ENCODE data around the gene SOWAHB. TPM values are rescaled to one million over a fixed set of nuclear protein-coding genes. Genes with fewer than 3 reads are reported as not detected.

Gene SOWAHB
- total and polyA plus RNA-seq, 4 donors, result 1.0 to 1.5 (median 1.1) TPM

GRCh38 chr4:76926841-76927240 is 28.9 kb upstream of the SOWAHB start:
- Histone ChIP-seq H3K27me3 (ENCODE audit: control insufficient read depth, insufficient read depth, low read length) (no peaks in the 10 kb centered on the region), H3K4me3 (ENCODE audit: low read depth, low read length) (no peak overlapping the region), H3K27ac (ENCODE audit: low read depth, low read length) (no peak overlapping the region), H3K36me3 (ENCODE audit: control insufficient read depth, insufficient read depth, low read length) (no peaks in the 10 kb centered on the region), H3K9me3 (ENCODE audit: control insufficient read depth, insufficient read depth, low read length) (no peaks in the 10 kb centered on the region), H3K4me1 (ENCODE audit: control insufficient read depth, insufficient read depth, low read length) (no peaks in the 10 kb centered on the region)
- DNase-seq (ENCODE audit: low read depth in 4 of 6, low spot score in 6 of 6), result no peak
- 92% methylated on average over 6 of the region's 6 CpGs for WGBS (ENCODE audit: insufficient coverage)

- no peaks in the 10 kb centered on the region for H3K9me3 ChIP-seq (ENCODE audit: control insufficient read depth, insufficient read depth, low read length)
- H3K4me1 ChIP-seq (ENCODE audit: control insufficient read depth, insufficient read depth, low read length), result no peaks in the 10 kb centered on the region
- H3K4me3 ChIP-seq (ENCODE audit: low read depth, low read length), result no peak overlapping the region
- 90% methylated on average over 2 of the region's 5 CpGs for WGBS (ENCODE audit: insufficient coverage)
- no peaks in the 10 kb centered on the region for H3K27me3 ChIP-seq (ENCODE audit: control insufficient read depth, insufficient read depth, low read length)
- H3K36me3 ChIP-seq (ENCODE audit: control insufficient read depth, insufficient read depth, low read length), result no peaks in the 10 kb centered on the region
- H3K27ac ChIP-seq (ENCODE audit: low read depth, low read length), result no peak overlapping the region
- DNase-seq (ENCODE audit: low read depth in 4 of 6, low spot score in 6 of 6), result no peak
Measured at GRCh38 chr4:76923619-76924357, 25.8 kb upstream of the SOWAHB start.

GRCh38 chr4:76920715-76921114 is 22.8 kb upstream of the SOWAHB start:
- Histone ChIP-seq H3K4me3 (ENCODE audit: low read depth, low read length) (no peak overlapping the region), H3K36me3 (ENCODE audit: control insufficient read depth, insufficient read depth, low read length) (no peaks in the 10 kb centered on the region), H3K4me1 (ENCODE audit: control insufficient read depth, insufficient read depth, low read length) (no peaks in the 10 kb centered on the region), H3K27me3 (ENCODE audit: control insufficient read depth, insufficient read depth, low read length) (no peaks in the 10 kb centered on the region), H3K27ac (ENCODE audit: low read depth, low read length) (no peak overlapping the region), H3K9me3 (ENCODE audit: control insufficient read depth, insufficient read depth, low read length) (no peaks in the 10 kb centered on the region)
- DNase-seq (ENCODE audit: low read depth in 4 of 6, low spot score in 6 of 6), result no peak

- Histone ChIP-seq H3K9me3 (ENCODE audit: control insufficient read depth, insufficient read depth, low read length) (no peaks in the 10 kb centered on the region), H3K36me3 (ENCODE audit: control insufficient read depth, insufficient read depth, low read length) (no peaks in the 10 kb centered on the region), H3K4me1 (ENCODE audit: control insufficient read depth, insufficient read depth, low read length) (no peaks in the 10 kb centered on the region), H3K27ac (ENCODE audit: low read depth, low read length) (no peak overlapping the region), H3K27me3 (ENCODE audit: control insufficient read depth, insufficient read depth, low read length) (no peaks in the 10 kb centered on the region), H3K4me3 (ENCODE audit: low read depth, low read length) (no peak overlapping the region)
- 100% methylated on average over 1 of the region's 1 CpG for WGBS (ENCODE audit: insufficient coverage)
- DNase-seq (ENCODE audit: low read depth in 4 of 6, low spot score in 6 of 6), result no peak
Measured at GRCh38 chr4:76909711-76910110, 11.8 kb upstream of the SOWAHB start.

GRCh38 chr4:76905521-76905920 is 7.6 kb upstream of the SOWAHB start:
- WGBS (ENCODE audit: insufficient coverage), result 74% methylated on average over 1 of the region's 1 CpG
- Histone ChIP-seq H3K4me1 (ENCODE audit: control insufficient read depth, insufficient read depth, low read length) (no peaks in the 10 kb centered on the region), H3K36me3 (ENCODE audit: control insufficient read depth, insufficient read depth, low read length) (no peaks in the 10 kb centered on the region), H3K9me3 (ENCODE audit: control insufficient read depth, insufficient read depth, low read length) (no peaks in the 10 kb centered on the region), H3K27ac (ENCODE audit: low read depth, low read length) (no peak overlapping the region), H3K27me3 (ENCODE audit: control insufficient read depth, insufficient read depth, low read length) (no peaks in the 10 kb centered on the region), H3K4me3 (ENCODE audit: low read depth, low read length) (no peak overlapping the region)
- no peak for DNase-seq (ENCODE audit: low read depth in 4 of 6, low spot score in 6 of 6)

GRCh38 chr4:76904646-76905190 is 6.8 kb upstream of the SOWAHB start:
- Histone ChIP-seq H3K4me3 (ENCODE audit: low read depth, low read length) (no peak overlapping the region), H3K4me1 (ENCODE audit: control insufficient read depth, insufficient read depth, low read length) (no peaks in the 10 kb centered on the region), H3K9me3 (ENCODE audit: control insufficient read depth, insufficient read depth, low read length) (no peaks in the 10 kb centered on the region), H3K27me3 (ENCODE audit: control insufficient read depth, insufficient read depth, low read length) (peaks cover 6% of the 10 kb centered on the region), H3K36me3 (ENCODE audit: control insufficient read depth, insufficient read depth, low read length) (no peaks in the 10 kb centered on the region), H3K27ac (ENCODE audit: low read depth, low read length) (no peak overlapping the region)
- no peak for DNase-seq (ENCODE audit: low read depth in 4 of 6, low spot score in 6 of 6)
- 74% methylated on average over 2 of the region's 4 CpGs for WGBS (ENCODE audit: insufficient coverage)

GRCh38 chr4:76902233-76902890 is 4.4 kb upstream of the SOWAHB start:
- 65% methylated on average over 2 of the region's 3 CpGs for WGBS (ENCODE audit: insufficient coverage)
- Histone ChIP-seq H3K9me3 (ENCODE audit: control insufficient read depth, insufficient read depth, low read length) (no peaks in the 10 kb centered on the region), H3K27ac (ENCODE audit: low read depth, low read length) (no peak overlapping the region), H3K4me3 (ENCODE audit: low read depth, low read length) (no peak overlapping the region), H3K27me3 (ENCODE audit: control insufficient read depth, insufficient read depth, low read length) (peaks cover 29% of the 10 kb centered on the region), H3K4me1 (ENCODE audit: control insufficient read depth, insufficient read depth, low read length) (peaks cover 11% of the 10 kb centered on the region), H3K36me3 (ENCODE audit: control insufficient read depth, insufficient read depth, low read length) (no peaks in the 10 kb centered on the region)
- no peak for DNase-seq (ENCODE audit: low read depth in 4 of 6, low spot score in 6 of 6)

GRCh38 chr4:76898949-76899645 is 1.2 kb upstream of the SOWAHB start:
- Histone ChIP-seq H3K36me3 (ENCODE audit: control insufficient read depth, insufficient read depth, low read length) (no peaks in the 10 kb centered on the region), H3K9me3 (ENCODE audit: control insufficient read depth, insufficient read depth, low read length) (no peaks in the 10 kb centered on the region), H3K4me3 (ENCODE audit: low read depth, low read length) (no peak overlapping the region), H3K27me3 (ENCODE audit: control insufficient read depth, insufficient read depth, low read length) (peaks cover 51% of the 10 kb centered on the region), H3K4me1 (ENCODE audit: control insufficient read depth, insufficient read depth, low read length) (peaks cover 23% of the 10 kb centered on the region), H3K27ac (ENCODE audit: low read depth, low read length) (no peak overlapping the region)
- no peak for DNase-seq (ENCODE audit: low read depth in 4 of 6, low spot score in 6 of 6)
- 79% methylated on average over 3 of the region's 4 CpGs for WGBS (ENCODE audit: insufficient coverage)

GRCh38 chr4:76898385-76898692 is 395 bp upstream of the SOWAHB start:
- peak in 1 of 6 donors; percentile 51 for DNase-seq (ENCODE audit: low read depth in 4 of 6, low spot score in 6 of 6)
- peaks cover 23% of the 10 kb centered on the region for H3K4me1 ChIP-seq (ENCODE audit: control insufficient read depth, insufficient read depth, low read length)
- WGBS (ENCODE audit: insufficient coverage), result 6% methylated on average over 6 of the region's 14 CpGs
- H3K27ac ChIP-seq (ENCODE audit: low read depth, low read length), result no peak overlapping the region
- peaks cover 51% of the 10 kb centered on the region for H3K27me3 ChIP-seq (ENCODE audit: control insufficient read depth, insufficient read depth, low read length)
- no peaks in the 10 kb centered on the region for H3K9me3 ChIP-seq (ENCODE audit: control insufficient read depth, insufficient read depth, low read length)
- H3K36me3 ChIP-seq (ENCODE audit: control insufficient read depth, insufficient read depth, low read length), result no peaks in the 10 kb centered on the region
- peak overlapping the region; percentile 46 for H3K4me3 ChIP-seq (ENCODE audit: low read depth, low read length)
